ENCODE results near the gene UROC1.

DNA sequence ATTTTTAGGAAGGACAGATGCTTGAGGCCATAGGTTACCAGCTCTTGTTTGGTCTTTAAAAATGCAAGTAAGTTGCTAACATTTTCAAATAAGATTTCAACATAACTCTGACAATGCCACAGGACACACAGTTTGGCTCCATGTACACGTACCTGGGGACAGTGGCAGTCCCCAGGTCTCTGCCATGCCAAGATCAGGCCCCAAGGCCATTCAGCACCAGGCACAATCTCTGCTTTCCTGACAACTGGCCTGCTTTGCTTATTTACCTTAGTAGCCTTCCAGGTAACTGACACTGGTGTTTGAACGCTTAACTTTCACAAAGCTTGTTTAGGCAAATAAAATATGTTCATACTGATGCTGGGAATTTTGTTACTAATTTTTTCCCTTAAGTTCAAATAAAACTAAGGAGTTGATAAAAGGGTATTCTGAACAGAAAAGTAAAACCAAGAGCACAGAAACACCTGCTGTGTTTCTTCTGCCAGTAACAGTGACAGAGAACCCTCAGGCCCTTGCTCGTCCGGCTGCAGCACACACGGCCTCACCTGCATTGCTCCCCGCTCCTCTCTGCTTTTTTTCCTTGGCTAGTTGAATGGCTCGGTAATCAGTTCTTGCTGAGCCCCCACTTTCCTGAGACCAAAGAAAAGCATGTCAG, 58.3 kb downstream of the UROC1 start:
- TF ChIP-seq, protein P1, sequence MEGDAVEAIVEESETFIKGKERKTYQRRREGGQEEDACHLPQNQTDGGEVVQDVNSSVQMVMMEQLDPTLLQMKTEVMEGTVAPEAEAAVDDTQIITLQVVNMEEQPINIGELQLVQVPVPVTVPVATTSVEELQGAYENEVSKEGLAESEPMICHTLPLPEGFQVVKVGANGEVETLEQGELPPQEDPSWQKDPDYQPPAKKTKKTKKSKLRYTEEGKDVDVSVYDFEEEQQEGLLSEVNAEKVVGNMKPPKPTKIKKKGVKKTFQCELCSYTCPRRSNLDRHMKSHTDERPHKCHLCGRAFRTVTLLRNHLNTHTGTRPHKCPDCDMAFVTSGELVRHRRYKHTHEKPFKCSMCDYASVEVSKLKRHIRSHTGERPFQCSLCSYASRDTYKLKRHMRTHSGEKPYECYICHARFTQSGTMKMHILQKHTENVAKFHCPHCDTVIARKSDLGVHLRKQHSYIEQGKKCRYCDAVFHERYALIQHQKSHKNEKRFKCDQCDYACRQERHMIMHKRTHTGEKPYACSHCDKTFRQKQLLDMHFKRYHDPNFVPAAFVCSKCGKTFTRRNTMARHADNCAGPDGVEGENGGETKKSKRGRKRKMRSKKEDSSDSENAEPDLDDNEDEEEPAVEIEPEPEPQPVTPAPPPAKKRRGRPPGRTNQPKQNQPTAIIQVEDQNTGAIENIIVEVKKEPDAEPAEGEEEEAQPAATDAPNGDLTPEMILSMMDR (IDR thresholded peaks at IDR 0.05): no peak
- TF ChIP-seq POLR2A (IDR thresholded peaks at IDR 0.05) (no peak), EP300 (IDR thresholded peaks at IDR 0.05) (no peak)
